ENCODE measurements around the gene CDHR3. TPM values are rescaled to one million over a fixed set of nuclear protein-coding genes. Genes with fewer than 3 reads are reported as not detected.

The CDHR3 gene
- total RNA-seq, 1 experiment from 2014 or later: 6.5 TPM

- ChIA-PET POLR2A (no interaction called here), CTCF (no interaction called here)
- no TSS peak for BruUV-seq (replicated peaks)
- ATAC-seq: no peak
- DNase-seq (ENCODE audit: low read depth, low spot score): no peak
- Histone ChIP-seq H3K4me1 (ENCODE audit: control insufficient read depth, insufficient read depth, low read length) (no peaks in the 10 kb centered on the region; the same call in 1 of the 2 replicates), H3K27me3 (ENCODE audit: control insufficient read depth, insufficient read depth, low read length) (no peaks in the 10 kb centered on the region; the same call in 1 of the 2 replicates), H3K4me3 (ENCODE audit: low read depth in 2 of 2, low read length in 2 of 2) (no peak overlapping the region), H3K9me3 (ENCODE audit: control insufficient read depth, insufficient read depth, low read depth, low read length) (no peaks in the 10 kb centered on the region), H3K36me3 (ENCODE audit: control insufficient read depth, insufficient read depth, low read length) (no peaks in the 10 kb centered on the region), H3K27ac (ENCODE audit: low read length) (no peak overlapping the region)
- intact Hi-C loops (cut with micrococcal nuclease; ENCODE audit: unreplicated experiment) (no loop called here), in situ Hi-C loops (cut with HindIII; ENCODE audit: low pct_unique_long_range_greater_than_20kb, low sequenced_read_pairs) (no loop called here)
- TF ChIP-seq CTCF (IDR thresholded peaks at IDR 0.05) (no peak), POLR2AphosphoS5 (IDR thresholded peaks at IDR 0.05; ENCODE audit: low read depth, low read length) (no peak), SIN3A (IDR thresholded peaks at IDR 0.05; ENCODE audit: borderline replicate concordance, insufficient read depth, low read depth, low read length) (no peak), TCF7L2 (IDR thresholded peaks at IDR 0.05; ENCODE audit: low read depth, low read length) (no peak), REST (IDR thresholded peaks at IDR 0.05; ENCODE audit: insufficient read depth in 1 of 2, low read depth in 2 of 2, low read length in 1 of 2) (no peak)
Measured at GRCh38 chr7:106038916-106039315, 75.9 kb downstream of the CDHR3 start.

DNA sequence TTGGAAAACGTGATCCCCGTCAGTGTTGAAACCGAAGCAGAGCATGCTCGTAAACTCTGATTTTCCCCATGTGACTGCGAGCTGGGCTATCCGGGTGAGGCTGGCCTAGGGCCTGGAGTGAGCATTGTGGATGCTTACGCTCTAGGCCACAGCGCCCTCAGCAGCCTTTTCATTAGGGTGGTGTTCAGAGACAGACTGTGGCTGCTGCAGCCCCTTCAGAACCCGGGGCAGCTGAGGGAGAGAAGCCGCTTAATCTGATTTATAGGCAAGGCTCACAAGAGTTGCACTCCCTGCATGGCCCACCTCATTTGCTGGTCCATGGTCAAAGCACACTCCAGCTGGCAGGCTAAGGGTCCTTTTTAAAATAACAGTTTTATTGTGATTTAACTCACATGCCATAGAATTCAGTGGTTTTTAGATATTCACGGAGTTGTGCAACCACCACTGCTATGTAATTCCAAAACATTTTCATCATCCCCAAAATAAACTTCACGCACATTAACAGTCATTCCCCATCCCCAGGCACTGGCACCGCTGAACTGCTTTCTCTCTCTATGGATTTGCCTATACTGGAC, 76.5 kb downstream of the CDHR3 start:
- intact Hi-C loops (cut with micrococcal nuclease; ENCODE audit: unreplicated experiment) (loop anchor here (10.0 kb wide), 1 partner anchor 165 kb away; the partner anchor contains the start of gene ATXN7L1), in situ Hi-C loops (cut with HindIII; ENCODE audit: low pct_unique_long_range_greater_than_20kb, low sequenced_read_pairs) (no loop called here)
- Histone ChIP-seq H3K36me3 (ENCODE audit: control insufficient read depth, insufficient read depth, low read length) (no peaks in the 10 kb centered on the region), H3K4me3 (ENCODE audit: low read depth in 2 of 2, low read length in 2 of 2) (no peak overlapping the region), H3K4me1 (ENCODE audit: control insufficient read depth, insufficient read depth, low read length) (no peaks in the 10 kb centered on the region; the same call in 1 of the 2 replicates), H3K27ac (ENCODE audit: low read length) (no peak overlapping the region), H3K9me3 (ENCODE audit: control insufficient read depth, insufficient read depth, low read depth, low read length) (no peaks in the 10 kb centered on the region), H3K27me3 (ENCODE audit: control insufficient read depth, insufficient read depth, low read length) (no peaks in the 10 kb centered on the region; the same call in 1 of the 2 replicates)
- ATAC-seq (no peak), DNase-seq (ENCODE audit: low read depth, low spot score) (no peak)
- POLR2A ChIA-PET: no interaction called here
- CTCF ChIA-PET: no interaction called here
- no TSS peak for BruUV-seq (replicated peaks)
- TF ChIP-seq TCF7L2 (IDR thresholded peaks at IDR 0.05; ENCODE audit: low read depth, low read length) (no peak), SIN3A (IDR thresholded peaks at IDR 0.05; ENCODE audit: borderline replicate concordance, insufficient read depth, low read depth, low read length) (no peak), CTCF (IDR thresholded peaks at IDR 0.05) (no peak), REST (IDR thresholded peaks at IDR 0.05; ENCODE audit: insufficient read depth in 1 of 2, low read depth in 2 of 2, low read length in 1 of 2) (no peak), POLR2AphosphoS5 (IDR thresholded peaks at IDR 0.05; ENCODE audit: low read depth, low read length) (no peak)

Measured in Panc1 (cell line).